ENCODE measurements around the gene POMGNT1.

Gene POMGNT1

GRCh38 chr1:46183079-46183847 lies 15.0 kb downstream of the POMGNT1 start:
- DNase-seq (ENCODE audit: low read depth in 2 of 2) = no peak

DNA sequence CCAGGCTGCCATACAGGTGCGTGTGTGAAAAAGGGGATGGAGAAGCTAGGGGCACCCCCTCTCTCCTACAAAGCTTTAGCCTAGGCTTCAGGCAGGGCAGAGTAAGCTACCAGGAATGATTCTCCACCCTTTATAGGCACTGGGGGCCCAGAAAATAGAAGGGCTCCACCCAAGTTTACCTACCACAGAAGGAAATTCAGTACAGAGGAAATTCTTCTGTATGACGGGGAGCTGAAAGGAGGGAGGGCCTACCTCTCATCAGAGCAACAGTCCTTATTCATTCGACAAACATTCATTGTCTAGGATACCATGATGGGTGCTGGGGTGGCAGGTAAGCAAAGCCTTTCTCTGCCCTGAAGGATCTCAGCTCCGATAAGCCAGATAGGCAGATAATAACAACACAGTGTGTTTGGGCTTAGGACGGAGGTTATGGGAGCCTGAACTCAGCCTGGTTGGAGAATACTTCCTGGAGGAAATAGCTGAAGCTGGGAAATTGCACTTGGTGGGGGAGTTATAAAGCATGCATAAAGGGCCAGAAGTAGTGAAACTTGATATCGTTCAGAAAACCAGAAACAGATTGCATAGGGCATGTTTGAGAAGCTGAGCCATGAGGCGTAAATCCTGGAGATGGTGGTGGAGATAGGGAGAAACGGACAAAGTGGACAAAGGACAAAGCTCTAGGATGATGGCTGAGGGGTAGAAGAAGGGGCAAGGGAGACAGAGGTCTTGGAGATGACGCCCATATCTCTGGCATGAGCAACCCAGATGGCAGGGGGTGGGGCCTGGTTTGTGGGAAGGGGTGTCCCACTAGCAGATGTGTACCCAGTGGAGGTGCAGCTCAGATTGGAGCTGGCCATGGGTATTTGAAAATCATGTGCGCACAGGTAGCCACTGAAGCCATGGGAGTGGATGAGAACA lies 16.6 kb downstream of the POMGNT1 start:
- no peak for DNase-seq (ENCODE audit: low read depth in 2 of 2)

- DNase-seq (ENCODE audit: low read depth in 2 of 2) = no peak
These were observed 18.1 kb downstream of the POMGNT1 start for GRCh38 chr1:46180082-46180616.

- DNase-seq (ENCODE audit: low read depth in 2 of 2) = peak; percentile 47 to 62
These were observed 18.8 kb downstream of the POMGNT1 start for GRCh38 chr1:46179138-46180081.

DNA sequence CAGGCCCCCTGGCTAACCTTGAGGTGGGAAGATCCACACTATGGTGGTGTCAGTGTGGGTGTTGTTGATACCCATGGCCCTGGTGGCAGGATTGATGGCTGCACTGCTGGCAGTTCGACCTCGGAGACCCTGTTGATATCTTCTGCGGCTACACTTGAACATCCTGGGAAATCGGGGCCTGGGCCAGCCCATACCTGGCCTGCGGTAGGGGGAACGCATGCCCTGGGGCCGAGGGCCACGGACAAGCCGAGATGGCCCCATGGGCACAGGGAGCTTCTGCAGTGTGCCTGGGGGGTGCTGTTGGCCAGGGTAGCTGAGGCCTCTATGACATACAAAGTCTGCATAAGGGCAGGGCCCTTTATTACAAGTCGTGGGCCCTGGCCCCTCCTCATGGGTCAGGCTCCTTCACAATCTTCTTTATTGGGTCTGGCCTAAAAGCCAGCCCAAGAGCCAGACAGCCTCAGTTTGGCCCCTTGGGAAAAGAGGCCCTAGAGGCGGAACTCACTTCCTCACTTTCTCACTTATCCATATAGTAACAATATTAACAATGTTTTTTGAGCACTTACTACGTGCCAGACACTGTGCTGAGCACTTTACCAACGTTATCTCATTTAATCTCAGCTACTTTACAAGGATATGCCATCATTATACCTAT lies 21.9 kb downstream of the POMGNT1 start, which contains the start of gene P3R3URF:
P3R3URF (minus strand) TSS at position 278 of the 655 bp plus-strand sequence; CDS start at position 261, 17 bp downstream.
- no peak for DNase-seq (ENCODE audit: low read depth in 2 of 2)

- no peak for DNase-seq (ENCODE audit: low read depth in 2 of 2)
These were observed 23.0 kb downstream of the POMGNT1 start for GRCh38 chr1:46175243-46175642.

DNA sequence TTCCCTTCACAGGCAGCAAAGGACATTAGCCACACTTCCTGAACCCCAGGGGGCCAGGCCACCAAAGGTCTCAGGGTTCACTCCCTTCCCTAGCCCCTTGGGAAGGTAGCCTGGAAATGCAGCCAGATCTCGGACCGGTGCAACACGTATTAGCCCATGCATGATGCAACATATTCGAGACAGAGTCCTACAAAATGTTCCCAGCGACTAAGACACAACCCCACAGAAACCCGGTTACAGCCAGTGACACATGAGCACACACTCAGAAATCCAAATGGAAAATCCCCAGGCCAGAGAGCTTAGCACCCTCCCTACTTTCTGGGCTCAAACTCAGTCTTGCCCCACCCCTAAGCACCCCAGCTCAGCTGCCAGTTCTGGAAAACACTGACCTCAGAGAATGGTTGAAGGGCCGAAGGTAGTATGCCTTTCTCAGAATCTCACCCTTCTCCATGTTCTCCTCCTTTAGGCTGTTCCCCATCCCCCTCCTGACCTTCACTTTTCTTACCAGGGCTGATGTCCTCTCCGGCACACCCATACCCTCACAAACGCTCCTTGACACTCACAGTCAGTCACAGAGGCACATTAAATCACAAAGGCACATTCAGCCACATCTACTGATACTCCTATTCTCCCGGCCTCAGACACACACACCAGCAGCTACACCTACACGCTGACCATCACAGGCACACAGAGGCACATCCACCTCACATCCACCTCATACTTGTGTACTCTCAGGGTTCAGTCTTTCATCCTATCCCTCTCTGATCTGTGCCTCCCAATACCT lies 23.6 kb downstream of the POMGNT1 start, which contains the start of gene TSPAN1:
TSPAN1 (plus strand) TSS at position 640 of the 784 bp plus-strand sequence. CDS start 6,021 bp downstream, outside the sequence.
- DNase-seq (ENCODE audit: low read depth in 2 of 2) = no peak

- no peak for DNase-seq (ENCODE audit: low read depth in 2 of 2)
These were observed 24.8 kb downstream of the POMGNT1 start for GRCh38 chr1:46173361-46173856.

- no peak for DNase-seq (ENCODE audit: low read depth in 2 of 2)
These were observed 25.9 kb downstream of the POMGNT1 start for GRCh38 chr1:46172321-46172720.

DNA sequence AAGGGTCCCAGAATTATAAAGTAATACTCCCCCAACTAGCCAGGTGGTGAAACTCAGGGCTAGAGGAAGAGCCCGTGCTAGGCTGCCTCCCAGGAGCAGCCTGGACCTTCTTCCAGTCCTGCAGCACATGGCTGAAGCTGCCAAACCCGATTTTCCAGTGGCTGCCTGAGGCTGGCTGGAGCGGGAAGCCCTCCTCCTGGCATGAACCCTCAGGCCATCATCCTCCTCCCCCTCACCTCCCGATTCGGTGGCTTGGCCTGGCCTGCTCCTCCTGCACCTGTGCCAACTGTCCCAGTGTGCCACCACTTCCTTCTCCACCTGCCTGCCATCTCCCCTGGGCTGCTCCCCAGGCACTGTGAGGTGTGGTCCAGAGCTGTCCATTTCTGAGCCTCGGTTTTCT lies 26.4 kb downstream of the POMGNT1 start:
- no peak for DNase-seq (ENCODE audit: low read depth in 2 of 2)

- no peak for DNase-seq (ENCODE audit: low read depth in 2 of 2)
These were observed 26.9 kb downstream of the POMGNT1 start for GRCh38 chr1:46171351-46171750.

GRCh38 chr1:46169811-46170454 lies 28.3 kb downstream of the POMGNT1 start:
- no peak for DNase-seq (ENCODE audit: low read depth in 2 of 2)

- DNase-seq (ENCODE audit: low read depth in 2 of 2) = no peak
These were observed 29.8 kb downstream of the POMGNT1 start for GRCh38 chr1:46168477-46168876.

- peak; percentile 30 to 32 for DNase-seq (ENCODE audit: low read depth in 2 of 2)
These were observed 31.4 kb downstream of the POMGNT1 start for GRCh38 chr1:46166521-46167462.

DNA sequence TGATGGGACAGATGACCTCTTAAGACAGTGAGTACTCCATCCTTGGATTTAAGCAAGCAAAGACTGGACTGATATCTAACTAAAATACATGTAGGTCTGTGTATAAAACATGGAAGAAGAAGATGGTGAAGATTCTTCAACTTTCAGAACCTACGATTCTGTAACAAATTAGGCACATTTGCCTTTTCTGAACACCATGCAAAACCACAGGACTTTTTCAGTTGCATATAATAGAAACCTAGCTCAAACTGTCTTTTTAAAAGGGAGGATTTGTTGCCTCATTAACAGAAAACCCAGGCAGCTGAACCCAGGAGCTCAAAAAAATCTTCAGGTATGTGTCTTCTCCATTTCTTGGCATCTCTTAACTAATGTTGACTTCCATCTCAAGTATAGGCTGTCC lies 38.0 kb downstream of the POMGNT1 start:
- no peak for DNase-seq (ENCODE audit: low read depth in 2 of 2)

- DNase-seq (ENCODE audit: low read depth in 2 of 2) = no peak
These were observed 38.7 kb downstream of the POMGNT1 start for GRCh38 chr1:46159516-46159915.

DNA sequence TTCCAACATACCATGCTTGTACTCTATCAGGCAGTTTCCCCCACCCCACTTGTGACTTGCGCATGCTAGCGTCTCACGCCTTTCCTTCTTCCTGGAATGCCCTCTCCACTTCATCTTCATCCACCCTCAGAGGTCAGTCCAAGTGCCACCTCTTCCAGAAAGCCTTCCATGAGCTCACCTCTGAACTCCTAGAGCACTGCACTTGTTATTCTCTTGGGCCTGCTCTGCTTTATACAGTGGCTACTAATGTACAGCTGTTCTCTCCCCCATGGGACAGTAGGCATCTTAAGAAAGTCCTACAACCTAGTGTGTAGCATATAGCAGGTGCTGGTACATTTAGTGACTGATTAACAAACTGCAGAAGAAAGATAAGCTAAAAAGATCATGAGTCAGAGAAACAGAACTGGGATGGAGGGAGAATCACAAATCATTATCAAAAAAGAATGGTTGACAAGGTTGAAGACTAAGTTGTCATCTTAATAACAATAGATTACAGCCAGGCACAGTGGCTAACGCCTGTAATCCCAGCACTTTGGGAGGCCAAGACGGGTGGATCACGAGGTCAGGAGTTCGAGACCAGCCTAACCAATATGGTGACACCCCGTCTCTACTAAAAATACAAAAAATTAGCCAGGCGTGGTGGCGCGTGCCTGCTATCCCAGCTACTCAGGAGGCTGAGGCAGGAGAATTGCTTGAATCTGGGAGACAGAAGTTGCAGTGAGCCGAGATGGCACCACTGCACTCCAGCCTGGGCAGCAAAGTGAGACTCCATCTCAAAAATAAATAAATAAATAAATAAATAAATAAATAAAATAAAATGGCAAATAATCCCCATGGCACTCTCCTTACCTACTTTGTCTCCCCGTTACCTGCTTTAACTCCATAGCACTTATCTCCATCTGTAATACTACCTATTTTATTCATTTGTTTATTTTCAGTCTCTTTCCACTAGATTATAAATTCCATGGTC lies 39.6 kb downstream of the POMGNT1 start:
- no peak for DNase-seq (ENCODE audit: low read depth in 2 of 2)

All from stimulated activated CD4-positive, alpha-beta T cell treated with anti-CD3 and anti-CD28 coated beads, Interleukin-1b, Interleukin-23, amount 100 ng/mL, for 4 hours (primary cell).